NCI-H1105 treated with DMSO at 0.1 percent for 48 hours (cell line): Measurements from ENCODE around the gene CAPN14.
"Not testable (repeated sequence)": the region's sequence is repeated elsewhere in the genome, so short reads cannot be mapped to it uniquely, and the experiment has no call there.

Experiments
- DNase-seq: peaks from one replicate; lab custom pipeline; 2025; lab: John Stamatoyannopoulos, UW

CAPN14 gene

DNA sequence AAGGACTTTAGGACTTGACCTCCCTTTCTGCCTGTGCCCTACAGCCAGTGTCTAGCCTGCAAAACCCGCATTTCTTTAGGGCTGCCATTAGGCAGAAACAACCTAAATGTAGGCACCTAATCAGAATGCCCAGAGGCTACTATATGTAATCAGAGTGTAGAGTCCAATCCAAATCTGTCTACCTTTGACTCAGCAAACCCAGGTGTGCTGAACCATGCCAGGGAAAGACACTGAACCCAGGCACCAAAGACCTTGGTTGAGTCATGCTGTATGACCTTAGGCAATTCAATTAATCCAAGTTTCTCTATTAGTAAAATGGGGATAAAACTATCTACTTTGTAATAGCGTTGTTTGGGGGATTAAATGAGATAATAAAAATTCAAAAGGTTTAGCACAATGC, 20.7 kb downstream of the CAPN14 start:
- no peak for DNase-seq

DNA sequence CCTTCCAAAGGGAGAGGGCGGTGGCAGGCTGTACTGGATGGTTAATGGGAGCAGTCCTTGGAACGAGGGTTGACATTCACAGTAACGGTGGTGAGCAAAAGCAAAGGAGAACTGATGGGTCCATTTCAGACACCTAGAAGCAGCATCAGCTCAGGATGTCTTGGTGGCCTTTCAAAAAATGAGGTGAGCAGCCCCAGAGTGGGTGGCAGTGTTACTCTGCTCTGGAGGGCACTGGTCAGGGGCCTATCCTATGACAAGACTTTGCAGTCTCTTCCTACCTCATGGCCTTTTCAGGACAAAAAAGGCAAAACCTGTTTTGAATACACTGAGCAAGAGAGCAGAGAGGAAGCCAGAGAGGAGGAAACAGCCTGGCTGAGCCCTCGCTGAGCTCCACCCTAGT, 23.5 kb downstream of the CAPN14 start:
- no peak for DNase-seq

DNA sequence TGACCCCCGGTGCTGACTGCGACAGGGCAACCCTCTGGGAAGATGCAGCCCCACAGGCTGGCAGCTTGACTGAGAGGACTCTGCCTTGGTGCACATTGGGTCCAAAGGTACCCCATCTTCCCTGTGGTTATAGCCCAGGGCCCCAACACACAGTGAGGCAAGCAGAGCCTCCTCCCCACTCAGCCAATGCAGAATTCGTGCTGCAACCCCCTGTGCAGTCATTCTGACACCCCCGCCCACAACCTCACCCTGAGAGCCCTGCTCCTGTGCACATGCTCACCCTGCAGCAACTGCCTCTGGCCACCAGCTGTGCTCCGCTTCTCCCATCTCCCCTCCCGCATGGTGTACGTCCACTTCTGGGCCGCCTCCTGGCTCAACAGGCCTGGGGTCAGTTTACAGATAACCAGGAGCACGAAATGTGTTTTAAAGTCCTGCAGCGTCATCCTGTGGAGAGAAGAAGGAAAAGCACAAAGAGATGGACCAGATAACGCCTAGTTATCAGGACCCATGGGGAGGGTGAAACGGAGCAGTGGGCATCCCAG, 24.4 kb downstream of the CAPN14 start:
- DNase-seq: no peak

- DNase-seq: no peak
These were observed 24.9 kb downstream of the CAPN14 start for GRCh38 chr2:31192396-31192795.

DNA sequence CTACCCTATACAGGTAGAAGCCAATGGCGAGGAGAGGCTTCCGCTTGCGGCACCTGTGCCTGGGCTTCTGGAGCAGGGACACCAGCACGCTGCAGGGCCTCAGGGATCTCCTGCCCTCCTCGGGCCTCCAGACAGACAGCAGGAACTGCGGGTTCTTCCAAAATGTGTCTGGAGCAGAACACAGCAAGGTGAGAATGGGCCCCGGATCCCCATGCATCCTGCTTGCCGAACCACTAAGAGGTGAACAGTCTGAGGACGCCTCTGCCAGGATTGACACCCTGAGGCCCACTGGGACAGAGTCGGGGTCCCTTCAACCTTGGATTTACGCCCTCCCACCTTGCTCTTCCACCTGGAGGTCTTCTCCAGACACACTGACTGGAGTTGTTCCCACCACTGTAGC, 25.4 kb downstream of the CAPN14 start:
- DNase-seq: no peak

- no peak for DNase-seq
These were observed 27.1 kb downstream of the CAPN14 start for GRCh38 chr2:31190188-31190587.

GRCh38 chr2:31189141-31189540, 28.2 kb downstream of the CAPN14 start:
- DNase-seq: no peak

GRCh38 chr2:31188131-31188530, 29.2 kb downstream of the CAPN14 start:
- no peak for DNase-seq

GRCh38 chr2:31187166-31187565, 30.1 kb downstream of the CAPN14 start:
- no peak for DNase-seq

- not testable (repeated sequence) for DNase-seq
These were observed 33.3 kb downstream of the CAPN14 start for GRCh38 chr2:31183973-31184372.

DNA sequence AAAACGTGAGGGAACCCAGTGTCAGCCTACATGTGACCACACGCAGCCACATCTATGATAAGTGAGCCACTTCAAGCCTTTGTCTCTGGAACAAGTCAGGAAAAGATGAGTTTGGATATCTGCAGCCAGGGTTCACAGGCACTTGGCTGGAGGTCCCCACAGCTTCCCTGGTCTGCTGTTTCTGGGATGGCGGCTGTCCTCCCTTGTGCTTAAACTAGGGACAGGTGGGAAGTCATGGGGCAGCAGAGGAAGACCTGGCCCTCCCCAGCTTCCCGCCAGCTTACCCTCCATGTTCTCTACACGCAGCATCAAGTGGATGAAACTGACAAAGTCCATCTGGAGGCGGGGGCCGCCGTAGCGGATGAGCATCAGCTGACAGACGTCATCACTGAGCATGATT, 40.6 kb downstream of the CAPN14 start:
- DNase-seq: no peak

- no peak for DNase-seq
These were observed 46.2 kb downstream of the CAPN14 start for GRCh38 chr2:31171142-31171541.

- peak; percentile 61 for DNase-seq
These were observed 47.1 kb downstream of the CAPN14 start for GRCh38 chr2:31170071-31170698.

DNA sequence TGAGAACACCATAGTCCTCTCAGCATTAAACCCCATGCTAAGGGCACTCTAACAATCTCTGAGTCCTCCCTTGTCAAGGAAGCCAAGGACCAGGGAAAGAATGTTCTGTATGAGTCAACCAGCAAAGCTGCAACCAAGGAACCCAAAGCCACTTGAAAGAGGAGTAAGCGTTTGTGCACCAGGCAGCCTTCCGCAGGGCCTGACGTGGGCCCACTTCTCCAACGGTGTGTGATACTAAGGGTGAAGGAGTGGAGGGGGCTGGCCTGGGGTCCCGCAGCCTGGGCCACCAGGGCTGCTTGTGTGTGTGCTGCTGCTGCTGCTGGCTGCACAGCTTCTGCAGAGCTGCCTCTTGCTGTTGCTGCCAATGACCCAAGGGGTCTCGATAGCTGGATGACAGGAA, 49.0 kb downstream of the CAPN14 start:
- DNase-seq: no peak

DNA sequence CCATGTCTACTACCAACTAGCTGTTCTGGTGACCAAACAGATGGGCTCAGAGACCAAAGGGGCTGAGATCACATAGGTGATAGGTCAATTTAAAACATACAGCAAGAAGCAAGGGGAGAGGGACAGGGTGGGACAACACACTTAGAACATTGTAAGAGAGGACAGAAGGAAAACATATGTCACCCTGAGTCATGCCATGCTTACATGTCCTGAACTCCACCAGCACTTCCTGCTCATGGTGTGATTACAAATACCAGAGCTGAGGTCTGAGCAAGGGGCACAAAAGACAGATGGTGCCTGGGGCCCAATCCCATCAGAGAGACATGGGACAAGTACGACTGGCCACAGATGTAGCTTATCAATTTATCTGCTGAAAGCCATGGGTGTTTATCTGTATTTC, 50.4 kb downstream of the CAPN14 start:
- DNase-seq: no peak

DNA sequence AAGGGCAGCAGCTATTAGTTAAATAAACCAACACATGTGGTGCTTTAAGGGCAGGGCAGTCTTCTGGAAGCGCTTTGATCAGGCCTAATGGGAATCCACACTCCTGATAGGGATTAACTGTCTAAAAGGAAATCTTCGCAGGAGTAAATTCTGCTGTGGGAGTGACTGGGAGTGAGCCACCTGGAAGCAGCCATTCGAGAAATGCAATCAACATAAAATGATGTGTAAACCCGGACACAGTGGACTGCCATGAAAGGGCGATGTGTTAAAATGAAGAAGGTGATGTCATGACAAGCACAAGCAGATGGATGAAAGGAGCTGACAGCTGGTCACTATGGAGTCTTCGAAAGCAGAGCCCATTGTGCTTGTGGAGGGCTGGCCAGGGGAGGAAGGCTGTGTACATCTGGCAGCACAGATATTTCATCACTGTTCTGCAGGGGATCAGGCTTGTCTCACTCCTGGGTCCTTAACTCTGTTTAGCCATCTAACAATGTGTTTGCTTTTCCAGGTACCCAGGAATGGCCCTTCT, 54.2 kb downstream of the CAPN14 start:
- no peak for DNase-seq

DNA sequence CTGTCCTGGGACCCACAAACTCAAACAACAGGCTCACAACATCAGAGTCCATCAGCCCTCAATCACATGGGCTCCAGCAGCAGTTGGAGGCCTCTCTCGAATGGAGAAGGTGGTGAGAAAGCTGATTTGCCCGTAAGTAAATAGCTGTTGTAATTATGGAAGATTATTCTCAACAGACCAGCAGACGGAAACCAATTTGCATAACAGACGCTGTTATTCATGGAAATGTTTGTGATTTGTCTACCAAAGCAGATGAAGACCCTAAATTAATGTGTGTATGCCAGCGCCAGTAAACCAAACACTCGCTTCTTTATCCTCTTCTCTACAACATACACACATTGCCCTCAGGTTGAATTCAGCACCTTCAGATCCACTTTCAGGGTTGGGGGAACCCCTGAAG, 55.7 kb downstream of the CAPN14 start:
- no peak for DNase-seq

GRCh38 chr2:31151501-31151900, 65.8 kb downstream of the CAPN14 start:
- no peak for DNase-seq

GRCh38 chr2:31150120-31150670, 67.1 kb downstream of the CAPN14 start:
- no peak for DNase-seq

- no peak for DNase-seq
These were observed 68.8 kb downstream of the CAPN14 start for GRCh38 chr2:31148514-31148913.

GRCh38 chr2:31147645-31148044, 69.7 kb downstream of the CAPN14 start:
- no peak for DNase-seq

DNA sequence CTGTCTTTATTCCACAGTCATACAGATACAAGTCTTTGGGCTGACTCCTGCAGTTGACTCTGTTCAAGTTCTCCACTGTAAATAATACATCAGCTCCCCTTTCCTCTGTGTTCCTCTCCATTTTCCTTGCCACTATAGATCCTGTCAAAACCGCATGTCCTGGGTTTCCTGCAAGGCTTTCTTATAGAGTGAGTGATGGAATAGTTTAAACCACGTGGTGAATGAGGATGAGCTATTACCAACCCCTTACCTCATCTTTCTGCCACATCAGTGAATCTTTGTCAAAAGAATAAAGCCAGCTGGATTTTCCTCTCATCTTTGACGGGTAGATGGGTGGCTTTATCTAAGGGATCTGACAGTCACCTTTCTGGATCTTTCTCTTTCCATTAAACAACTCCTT, 75.2 kb downstream of the CAPN14 start:
- DNase-seq: no peak

DNA sequence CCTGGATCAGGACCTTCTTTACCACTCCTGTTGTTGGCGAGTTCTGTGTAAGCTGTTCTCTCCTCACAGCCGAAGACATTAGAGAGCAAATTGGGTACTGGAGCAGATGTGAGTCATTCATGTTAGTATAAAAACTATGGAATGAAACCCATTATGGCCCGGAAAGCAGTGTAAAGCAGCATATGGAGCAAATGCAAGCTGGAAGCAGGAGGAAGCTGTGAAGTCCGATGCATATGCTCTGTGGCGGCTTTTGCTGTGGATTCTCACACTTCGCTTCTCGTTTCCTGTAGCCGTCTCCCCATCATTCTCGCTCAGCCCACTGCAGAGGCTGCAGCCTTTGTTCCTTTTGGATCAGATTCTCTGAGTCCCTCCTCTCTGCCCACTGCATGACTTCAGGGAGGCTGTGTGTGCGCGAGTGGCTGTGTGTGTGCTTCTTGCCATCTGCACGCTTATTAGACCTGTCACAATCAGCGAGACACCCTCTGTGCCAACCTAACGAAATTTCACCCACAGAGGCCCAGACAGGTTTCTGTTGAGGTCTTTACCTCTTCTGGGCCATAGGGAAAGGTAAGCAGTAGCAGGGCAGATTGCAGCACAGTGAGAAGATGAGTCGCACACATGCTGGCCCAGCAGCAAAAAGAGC, 75.8 kb downstream of the CAPN14 start:
- DNase-seq: no peak
